Measurements from ENCODE around the gene AGAP1. TPM values are rescaled to one million over a fixed set of nuclear protein-coding genes. Genes with fewer than 3 reads are reported as not detected.

Gene AGAP1
- total and polyA plus RNA-seq, 2 donors (not counting 3 experiments of a cell fraction or from before 2014, with no cell fraction given) = 10.2 to 20.9 TPM

GRCh38 chr2:236176417-236176816, 682.6 kb downstream of the AGAP1 start:
- FAIRE-seq (no peak), DNase-seq (ENCODE audit: low read depth, low spot score) (peak; percentile 42)
- Histone ChIP-seq H2AFZ (ENCODE audit: low read depth, low read length) (no peak overlapping the region), H3K79me2 (ENCODE audit: control insufficient read depth, insufficient read depth, low read length) (no peaks in the 10 kb centered on the region), H3K9me3 (replicated peaks; ENCODE audit: control insufficient read depth, insufficient read depth, low read length) (no peaks in the 10 kb centered on the region), H3K4me1 (ENCODE audit: control insufficient read depth, extremely low read depth, insufficient read depth, low read length) (peaks cover 38% of the 10 kb centered on the region), H3K4me2 (ENCODE audit: insufficient read depth, low read length) (no peak overlapping the region), H3K27ac (ENCODE audit: insufficient read depth, low read depth, low read length) (no peak overlapping the region), H3K27me3 (ENCODE audit: control insufficient read depth in 2 of 2, insufficient read depth in 2 of 2, low read length in 2 of 2) (peaks cover 0 to 25% of the 10 kb centered on the region in 2 experiments), H3K9me1 (replicated peaks; ENCODE audit: control insufficient read depth, extremely low read depth, insufficient read depth, low read length) (no peaks in the 10 kb centered on the region), H3K9ac (replicated peaks; ENCODE audit: extremely low read depth, insufficient read depth, low read length) (no peak overlapping the region), H3K36me3 (ENCODE audit: control insufficient read depth in 2 of 2, extremely low read depth in 1 of 2, insufficient read depth in 2 of 2, low read length in 2 of 2) (no peaks in the 10 kb centered on the region), H4K20me1 (replicated peaks; ENCODE audit: control insufficient read depth, extremely low read depth, insufficient read depth, low read length) (no peaks in the 10 kb centered on the region), H3K4me3 (replicated peaks in 1 of 3; ENCODE audit: insufficient read depth in 1 of 3, low read depth in 1 of 3, low read length in 3 of 3) (no peak overlapping the region)
- POLR2A ChIA-PET = no interaction called here
- TF ChIP-seq MAX (IDR thresholded peaks at IDR 0.05; ENCODE audit: insufficient read depth, insufficient read length) (no peak), CTCF (IDR thresholded peaks at IDR 0.05; ENCODE audit: extremely low read depth in 1 of 2, insufficient read depth in 1 of 2, low read depth in 1 of 2, low read length in 2 of 2) (peak; percentile 60 to 70), JUN (IDR thresholded peaks at IDR 0.05; ENCODE audit: borderline replicate concordance, insufficient read depth, insufficient read length, low read depth) (no peak)
- no TSS peak for BruUV-seq (replicated peaks)
- dilution Hi-C loops (cut with MboI; ENCODE audit: extremely low pct_ligation_motif_present, low sequenced_read_pairs) (no loop called here), intact Hi-C loops (cut with micrococcal nuclease) (loop anchor here (5.0 kb wide), 2 partner anchors 69 to 684 kb away; partner anchors contain the start of gene AGAP1)
- CTCF ChIA-PET = interaction anchor here (0.8 to 5.0 kb wide), 6 partner anchors 6 to 406 kb away, joined by 3 to 61 read pairs (median 8); partner anchors contain the start of gene GBX2

GRCh38 chr2:236176951-236177350, 683.1 kb downstream of the AGAP1 start:
- BruUV-seq (replicated peaks) = no TSS peak
- no peak overlapping the region for H3K27ac ChIP-seq (ENCODE audit: insufficient read depth, low read depth, low read length)
- no peaks in the 10 kb centered on the region for H4K20me1 ChIP-seq (replicated peaks; ENCODE audit: control insufficient read depth, extremely low read depth, insufficient read depth, low read length)
- POLR2A ChIA-PET = no interaction called here
- no peak overlapping the region for H3K4me3 ChIP-seq (replicated peaks in 1 of 3; ENCODE audit: insufficient read depth in 1 of 3, low read depth in 1 of 3, low read length in 3 of 3)
- no peak overlapping the region for H3K9ac ChIP-seq (replicated peaks; ENCODE audit: extremely low read depth, insufficient read depth, low read length)
- H3K36me3 ChIP-seq (ENCODE audit: control insufficient read depth in 2 of 2, extremely low read depth in 1 of 2, insufficient read depth in 2 of 2, low read length in 2 of 2) = no peaks in the 10 kb centered on the region
- intact Hi-C loops (cut with micrococcal nuclease) (loop anchor here (5.0 kb wide), 2 partner anchors 70 to 685 kb away; partner anchors contain the start of gene AGAP1), dilution Hi-C loops (cut with MboI; ENCODE audit: extremely low pct_ligation_motif_present, low sequenced_read_pairs) (no loop called here)
- CTCF ChIA-PET = interaction anchor here (1.3 to 7.5 kb wide), 13 partner anchors 7 to 411 kb away, joined by 5 to 231 read pairs (median 12); partner anchors contain the start of gene GBX2
- no peaks in the 10 kb centered on the region for H3K9me1 ChIP-seq (replicated peaks; ENCODE audit: control insufficient read depth, extremely low read depth, insufficient read depth, low read length)
- FAIRE-seq = no peak
- no peak for TF ChIP-seq MYC (IDR thresholded peaks at IDR 0.05; ENCODE audit: low read depth, low read length)
- peaks cover 38% of the 10 kb centered on the region for H3K4me1 ChIP-seq (ENCODE audit: control insufficient read depth, extremely low read depth, insufficient read depth, low read length)
- peaks cover 0 to 20% of the 10 kb centered on the region in 2 experiments for H3K27me3 ChIP-seq (ENCODE audit: control insufficient read depth in 2 of 2, insufficient read depth in 2 of 2, low read length in 2 of 2)
- DNase-seq (ENCODE audit: low read depth, low spot score) = no peak
- H3K9me3 ChIP-seq (replicated peaks; ENCODE audit: control insufficient read depth, insufficient read depth, low read length) = no peaks in the 10 kb centered on the region
- H3K79me2 ChIP-seq (ENCODE audit: control insufficient read depth, insufficient read depth, low read length) = no peaks in the 10 kb centered on the region
- H3K4me2 ChIP-seq (ENCODE audit: insufficient read depth, low read length) = no peak overlapping the region
- H2AFZ ChIP-seq (ENCODE audit: low read depth, low read length) = no peak overlapping the region

Measured in endothelial cell of umbilical vein (primary cell).